GM19438 (cell line): ENCODE measurements around the gene FAM161A.
"Not testable (repeated sequence)": the region's sequence is repeated elsewhere in the genome, so short reads cannot be mapped to it uniquely, and the experiment has no call there.

Experiments
- ATAC-seq: cut with Tn5 transposase; IDR thresholded peaks from one replicate; pipeline ENCODE4 v1.9.1; 2021; ENCODE audit warnings: low read depth; ENCODE audit not compliant: unreplicated experiment

FAM161A gene

DNA sequence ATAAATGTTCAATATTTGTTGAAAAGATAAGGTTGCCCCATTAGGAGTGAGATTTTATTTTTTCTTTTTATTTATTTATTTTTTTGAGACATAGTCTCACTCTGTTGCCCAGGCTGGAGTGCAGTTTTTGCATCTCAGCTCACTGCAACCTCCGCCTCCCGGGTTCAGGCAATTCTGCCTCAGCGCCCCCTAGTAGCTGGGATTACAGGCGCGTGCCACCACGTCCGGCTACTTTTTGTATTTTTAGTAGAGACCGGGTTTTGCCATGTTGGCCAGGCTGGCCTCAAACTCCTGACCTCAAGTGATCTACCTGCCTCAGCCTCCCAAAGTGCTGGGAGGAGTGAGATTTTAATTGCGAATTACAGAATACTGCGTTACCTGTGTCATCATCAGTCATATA, 2.6 kb downstream of the FAM161A start:
- ATAC-seq: not testable (repeated sequence)

GRCh38 chr2:61845320-61845719, 8.5 kb downstream of the FAM161A start:
- ATAC-seq: no peak

DNA sequence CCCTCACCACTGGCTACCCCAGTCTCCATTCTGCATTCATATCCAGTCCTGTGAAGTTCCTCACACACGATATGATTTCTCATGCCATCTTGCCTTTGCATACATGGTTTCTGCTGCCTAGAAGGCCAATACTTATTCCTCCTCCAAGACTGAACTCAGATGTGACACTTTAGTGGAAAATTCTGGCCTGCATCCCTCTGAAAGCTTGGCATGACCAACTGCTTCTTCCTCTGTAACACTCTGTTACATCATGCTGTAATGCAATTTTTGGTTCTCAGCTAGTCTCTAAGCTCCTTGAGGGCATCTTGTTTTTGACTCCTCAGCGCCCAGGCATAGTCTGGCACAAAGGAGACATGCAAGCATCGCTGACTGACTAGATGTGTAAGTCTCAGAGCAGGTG, 12.6 kb downstream of the FAM161A start:
- ATAC-seq: no peak

DNA sequence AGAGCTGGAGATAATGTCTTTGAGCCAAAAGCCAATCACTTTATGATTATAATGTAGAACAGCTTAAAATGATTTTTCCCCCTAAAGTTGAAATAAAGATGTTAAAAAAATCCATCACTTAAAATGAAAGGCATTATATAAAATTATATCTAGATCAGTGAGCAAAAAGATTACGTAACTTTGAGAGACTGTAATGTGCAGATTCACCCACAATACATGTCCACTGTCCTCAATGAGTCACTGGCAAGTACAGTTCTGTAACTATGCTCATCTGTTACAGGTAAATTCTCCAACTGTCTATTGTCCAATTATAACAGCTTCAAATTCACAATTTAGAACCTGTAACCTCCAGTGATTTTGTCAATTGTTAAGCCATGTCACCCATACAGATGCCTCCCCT, 19.0 kb downstream of the FAM161A start:
- ATAC-seq: no peak

- ATAC-seq: no peak
Measured at GRCh38 chr2:61833971-61834370, 19.9 kb downstream of the FAM161A start.

DNA sequence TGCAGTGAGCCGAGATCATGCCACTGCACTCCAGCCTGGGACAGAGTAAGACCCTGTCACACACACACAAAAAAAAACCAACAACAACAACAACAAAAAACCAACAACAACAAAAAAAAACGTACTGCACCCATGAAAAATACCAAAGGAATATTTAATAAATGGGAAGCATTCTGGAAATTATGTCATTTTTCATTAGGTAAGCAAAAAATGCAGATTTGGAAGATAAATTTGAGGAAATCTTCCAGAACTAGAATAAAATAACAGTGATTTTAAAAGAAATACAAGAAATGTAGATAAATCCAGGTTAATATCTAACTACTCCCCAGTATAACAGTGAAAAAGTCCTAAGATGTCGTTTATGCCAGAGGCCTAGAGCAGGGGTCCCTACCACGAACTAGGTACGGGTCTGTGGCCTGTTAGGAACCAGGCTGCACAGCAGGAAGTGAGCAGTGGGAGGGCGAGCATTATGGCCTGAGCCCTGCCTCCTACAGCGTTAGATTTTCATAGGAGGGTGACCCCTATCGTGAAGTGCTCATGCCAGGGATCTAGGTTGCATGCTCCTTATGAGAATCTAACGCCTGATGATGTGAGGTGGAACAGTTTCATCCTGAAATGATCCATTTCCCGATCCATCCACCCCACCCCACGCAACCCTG, 21.5 kb downstream of the FAM161A start:
- ATAC-seq: no peak

- no peak for ATAC-seq
Measured at GRCh38 chr2:61822255-61822654, 31.6 kb downstream of the FAM161A start.

GRCh38 chr2:61816480-61817355, 37.1 kb downstream of the FAM161A start:
- ATAC-seq: no peak

DNA sequence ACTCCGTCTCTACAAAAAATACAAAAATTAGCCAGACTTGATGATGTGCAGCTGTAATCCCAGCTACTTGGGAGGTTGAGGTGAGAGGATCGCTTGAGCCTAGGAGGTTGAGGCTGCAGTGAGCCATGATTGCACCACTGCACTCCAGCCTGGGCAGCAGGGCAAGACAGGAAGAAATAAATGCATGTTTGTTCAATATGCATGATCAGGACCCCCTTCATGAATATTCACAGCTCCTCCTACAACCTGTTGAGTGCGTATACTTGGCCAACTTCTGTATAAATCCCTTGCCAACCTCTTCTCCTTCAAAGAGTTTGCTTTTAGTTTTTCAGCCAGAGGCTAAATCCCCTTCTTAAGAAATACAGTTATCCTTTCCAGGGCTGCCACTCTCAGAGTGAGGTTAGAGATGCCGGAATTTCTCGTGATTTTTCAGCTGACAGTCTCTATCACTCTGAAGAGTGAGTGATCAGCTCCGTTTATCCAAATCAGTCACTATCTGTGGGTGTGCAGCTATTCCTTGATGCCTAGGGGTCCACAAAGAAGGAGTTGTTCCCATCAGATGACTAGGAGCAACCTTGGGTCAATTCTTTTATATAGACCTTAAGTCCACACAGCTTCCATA, 39.2 kb downstream of the FAM161A start:
- ATAC-seq: no peak

- not testable (repeated sequence) for ATAC-seq
Measured at GRCh38 chr2:61813314-61813713, 40.5 kb downstream of the FAM161A start.

- no peak for ATAC-seq
Measured at GRCh38 chr2:61811821-61812220, 42.0 kb downstream of the FAM161A start.

GRCh38 chr2:61810203-61810602, 43.7 kb downstream of the FAM161A start:
- not testable (repeated sequence) for ATAC-seq

GRCh38 chr2:61808693-61809092, 45.2 kb downstream of the FAM161A start:
- ATAC-seq: not testable (repeated sequence)

DNA sequence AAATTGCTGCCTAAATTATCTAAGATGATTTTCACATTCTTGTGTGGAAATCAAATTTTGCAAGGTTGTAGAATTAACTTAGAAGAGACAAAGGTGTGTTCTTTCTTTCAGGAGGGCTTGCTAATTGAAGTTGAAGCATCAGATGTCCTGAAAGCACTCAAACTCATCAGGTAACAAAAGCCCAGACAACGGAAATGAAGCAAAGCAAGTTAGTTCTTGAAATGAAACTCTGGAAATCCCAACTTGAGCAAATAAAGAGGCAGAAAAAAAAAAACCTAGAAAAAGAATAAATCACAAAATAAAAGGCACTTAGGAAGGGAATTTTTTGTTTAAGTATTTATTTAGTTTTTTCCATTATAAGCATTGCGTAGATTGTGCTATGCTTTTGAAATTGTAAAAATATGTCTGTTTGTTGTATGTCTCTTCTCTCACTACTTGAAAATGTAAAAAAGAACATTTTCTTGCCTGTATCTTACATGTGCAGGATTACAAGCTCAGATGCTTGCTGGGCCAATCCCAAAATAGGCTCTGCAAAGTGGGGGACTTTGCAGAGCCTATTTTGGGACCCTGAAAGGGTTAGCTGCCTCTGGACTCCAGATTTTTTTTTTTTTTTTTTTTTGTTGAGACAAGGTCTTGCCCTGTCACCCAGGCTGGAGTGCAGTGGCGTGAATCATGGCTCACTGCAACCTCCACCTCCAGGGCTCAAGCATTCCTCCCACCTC, 46.7 kb downstream of the FAM161A start:
- no peak for ATAC-seq

DNA sequence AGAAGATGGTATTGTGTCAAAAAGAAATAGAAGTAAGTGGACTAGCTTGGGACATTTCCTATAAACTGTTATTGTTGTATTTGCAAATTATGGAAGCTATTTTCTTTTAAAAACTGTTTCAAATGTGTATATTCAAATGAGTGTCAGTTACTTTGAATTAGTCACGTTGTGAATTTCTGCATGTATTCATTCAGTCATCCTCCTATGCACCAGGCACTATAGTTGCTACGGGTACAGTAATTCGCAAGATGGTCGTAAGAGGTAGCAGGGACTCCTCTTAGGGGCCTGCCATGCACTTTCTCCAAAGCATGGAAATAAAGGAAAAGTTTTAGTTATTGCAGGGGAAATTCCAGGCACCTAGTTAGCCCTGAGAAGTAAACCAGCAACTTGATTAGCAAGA, 51.3 kb downstream of the FAM161A start:
- no peak for ATAC-seq

- no peak for ATAC-seq
Measured at GRCh38 chr2:61799099-61799498, 54.8 kb downstream of the FAM161A start.

DNA sequence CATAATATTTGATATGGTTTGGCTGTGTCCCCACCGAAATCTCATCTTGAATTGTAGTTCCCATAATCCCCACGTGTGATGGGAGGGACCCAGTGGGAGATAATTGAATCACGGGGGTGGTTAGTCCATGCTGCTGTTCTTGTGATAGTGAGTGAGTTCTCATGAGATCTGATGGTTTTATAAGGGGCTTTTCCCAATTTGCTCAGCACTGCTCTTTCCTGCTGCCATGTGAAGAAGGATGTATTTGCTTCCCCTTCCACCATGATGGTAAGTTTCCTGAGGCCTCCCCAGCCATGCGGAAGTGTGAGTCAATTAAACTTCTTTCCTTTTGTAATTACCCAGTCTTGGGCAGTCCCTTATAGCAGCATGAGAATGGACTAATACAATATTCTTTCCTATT, 56.4 kb downstream of the FAM161A start:
- not testable (repeated sequence) for ATAC-seq

DNA sequence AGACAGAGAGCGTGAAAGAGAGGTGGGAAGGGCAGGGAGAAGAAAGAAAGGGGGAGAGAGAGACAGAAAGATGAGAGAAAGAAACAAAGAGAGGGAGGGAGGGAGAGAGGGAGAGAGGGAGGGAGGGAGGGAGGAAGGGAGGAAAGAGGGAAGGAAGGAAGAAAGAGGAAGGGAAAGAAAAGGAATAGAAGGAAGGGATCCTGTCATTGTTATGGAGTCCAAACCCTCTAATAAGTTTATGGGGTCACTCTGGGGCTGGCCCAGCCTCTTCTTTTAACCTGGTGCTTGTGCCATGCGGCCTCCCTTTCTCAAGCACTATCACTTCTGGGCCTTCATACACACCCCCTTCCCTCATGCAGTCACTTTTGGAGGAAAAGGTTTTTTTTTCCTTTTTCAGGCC, 58.5 kb downstream of the FAM161A start:
- ATAC-seq: no peak

GRCh38 chr2:61793389-61793836, 60.4 kb downstream of the FAM161A start:
- ATAC-seq: peak; percentile 81

GRCh38 chr2:61792355-61792890, 61.4 kb downstream of the FAM161A start:
- no peak for ATAC-seq
